ENCODE measurements around the gene PLXND1.
"Not testable (repeated sequence)": the region's sequence is repeated elsewhere in the genome, so short reads cannot be mapped to it uniquely, and the experiment has no call there.

Gene PLXND1

GRCh38 chr3:129613367-129613740 lies 6.9 kb upstream of the PLXND1 start:
- no peak for DNase-seq

GRCh38 chr3:129612534-129613366 lies 6.3 kb upstream of the PLXND1 start:
- DNase-seq = no peak

GRCh38 chr3:129611812-129612533 lies 5.5 kb upstream of the PLXND1 start:
- no peak for DNase-seq

- DNase-seq = no peak
Measured at GRCh38 chr3:129611446-129611800, 4.9 kb upstream of the PLXND1 start.

GRCh38 chr3:129610794-129611445 lies 4.4 kb upstream of the PLXND1 start:
- not testable (repeated sequence) for DNase-seq

GRCh38 chr3:129610276-129610675 lies 3.8 kb upstream of the PLXND1 start:
- DNase-seq = no peak

GRCh38 chr3:129609591-129610182 lies 3.2 kb upstream of the PLXND1 start:
- DNase-seq = no peak

GRCh38 chr3:129608936-129609590 lies 2.6 kb upstream of the PLXND1 start:
- DNase-seq = no peak

- no peak for DNase-seq
Measured at GRCh38 chr3:129608087-129608935, 1.8 kb upstream of the PLXND1 start.

GRCh38 chr3:129607391-129608068 lies 1.1 kb upstream of the PLXND1 start:
- no peak for DNase-seq

GRCh38 chr3:129605922-129606635 lies 397 bp downstream of the PLXND1 start:
- DNase-seq = no peak

GRCh38 chr3:129605203-129605921 lies 1.1 kb downstream of the PLXND1 start:
- DNase-seq = peak; percentile 45

- DNase-seq = no peak
Measured at GRCh38 chr3:129604767-129605166, 1.7 kb downstream of the PLXND1 start.

GRCh38 chr3:129603991-129604749 lies 2.3 kb downstream of the PLXND1 start:
- DNase-seq = no peak

- DNase-seq = no peak
Measured at GRCh38 chr3:129603561-129603942, 2.9 kb downstream of the PLXND1 start.

GRCh38 chr3:129602730-129603560 lies 3.5 kb downstream of the PLXND1 start:
- no peak for DNase-seq

- DNase-seq = no peak
Measured at GRCh38 chr3:129602309-129602708, 4.2 kb downstream of the PLXND1 start.

GRCh38 chr3:129601713-129602112 lies 4.8 kb downstream of the PLXND1 start:
- no peak for DNase-seq
